ENCODE data around the gene PRDX4.

PRDX4 gene

DNA sequence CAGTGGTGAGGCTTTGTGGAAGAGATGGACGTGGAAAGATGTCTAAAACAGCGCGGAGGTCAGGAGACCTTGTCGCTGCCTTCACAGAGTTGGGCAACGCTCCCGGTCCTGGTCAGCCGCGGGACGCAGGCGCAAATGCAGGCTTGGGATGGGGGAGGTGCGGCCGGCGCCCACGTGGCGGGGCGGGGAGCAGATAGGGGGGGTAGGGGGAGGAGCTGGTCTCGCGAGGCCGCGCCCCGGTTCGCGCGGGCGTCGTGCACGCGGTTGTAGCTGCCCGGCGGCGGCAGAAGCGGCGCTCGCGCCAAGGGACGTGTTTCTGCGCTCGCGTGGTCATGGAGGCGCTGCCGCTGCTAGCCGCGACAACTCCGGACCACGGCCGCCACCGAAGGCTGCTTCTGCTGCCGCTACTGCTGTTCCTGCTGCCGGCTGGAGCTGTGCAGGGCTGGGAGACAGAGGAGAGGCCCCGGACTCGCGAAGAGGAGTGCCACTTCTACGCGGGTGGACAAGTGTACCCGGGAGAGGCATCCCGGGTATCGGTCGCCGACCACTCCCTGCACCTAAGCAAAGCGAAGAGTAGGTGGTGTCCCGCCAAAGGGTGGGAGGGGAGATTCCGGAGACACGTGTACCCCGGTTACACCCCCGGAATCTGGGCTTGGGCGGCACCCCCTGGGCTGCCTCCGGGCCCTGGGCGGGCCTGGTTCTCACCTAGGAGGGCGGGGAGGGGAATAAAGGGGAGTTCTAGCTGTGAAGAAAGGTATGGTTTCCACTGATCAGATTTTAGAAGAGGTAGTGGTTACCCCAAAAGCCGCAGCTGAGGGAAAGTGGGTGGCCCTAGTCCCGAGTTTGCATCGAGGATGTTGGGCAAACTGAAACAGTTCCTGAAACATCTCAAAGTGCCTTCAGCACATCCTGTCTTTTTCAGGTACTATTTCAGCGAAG is at the start of gene PRDX4:
TSS of gene PRDX4 (plus strand) at position 255 of the 939 bp plus-strand sequence. CDS start at position 333, 78 bp downstream.
- DNase-seq, result peak; percentile 67 to 91

- no peak for DNase-seq
Measured at GRCh38 chrX:23621621-23622265, 45.5 kb upstream of the PRDX4 start.

- no peak for DNase-seq
Measured at GRCh38 chrX:23623797-23624196, 43.5 kb upstream of the PRDX4 start.

DNA sequence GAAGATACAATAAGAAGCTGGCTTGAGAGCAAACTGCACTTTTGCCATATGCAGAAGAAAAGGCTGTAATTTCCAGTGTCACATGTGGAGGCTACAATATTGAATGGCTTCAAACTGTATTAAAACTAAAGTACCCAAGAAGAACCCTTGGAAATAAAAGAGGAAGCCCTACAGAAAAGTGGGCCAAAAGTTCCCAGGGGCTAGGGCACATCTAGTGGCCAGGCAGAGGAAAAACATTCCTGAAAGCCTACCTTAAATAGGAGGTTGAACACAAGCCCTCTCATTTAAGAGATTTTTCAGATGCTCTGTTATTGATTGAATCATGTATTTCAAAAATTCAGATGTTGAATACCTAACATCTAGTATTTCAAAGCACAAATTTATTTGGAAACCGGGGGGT is 40.6 kb upstream of the PRDX4 start:
- DNase-seq, result peak in 1 of 2 experiments; percentile 18

GRCh38 chrX:23628131-23628530 is 39.2 kb upstream of the PRDX4 start:
- no peak for DNase-seq

DNA sequence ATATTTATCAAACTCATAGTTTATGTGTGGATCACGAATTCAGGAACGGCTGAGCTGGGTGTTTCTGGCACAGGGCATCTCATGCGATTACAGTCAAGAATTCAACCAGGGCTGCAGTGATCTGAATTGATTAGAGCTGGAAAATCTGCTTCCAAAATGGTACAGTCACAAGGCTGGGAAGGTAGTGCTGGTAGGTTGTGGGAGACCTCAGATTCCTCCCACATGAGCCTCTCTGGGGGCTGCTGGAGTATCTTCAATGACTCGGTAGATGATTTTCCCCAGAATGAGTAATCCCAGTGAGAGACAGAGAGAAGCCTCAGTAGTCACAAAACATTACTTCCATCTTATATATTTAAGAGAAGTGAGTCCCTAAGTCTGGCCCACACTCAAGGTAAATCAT is 36.2 kb upstream of the PRDX4 start:
- DNase-seq, result no peak

DNA sequence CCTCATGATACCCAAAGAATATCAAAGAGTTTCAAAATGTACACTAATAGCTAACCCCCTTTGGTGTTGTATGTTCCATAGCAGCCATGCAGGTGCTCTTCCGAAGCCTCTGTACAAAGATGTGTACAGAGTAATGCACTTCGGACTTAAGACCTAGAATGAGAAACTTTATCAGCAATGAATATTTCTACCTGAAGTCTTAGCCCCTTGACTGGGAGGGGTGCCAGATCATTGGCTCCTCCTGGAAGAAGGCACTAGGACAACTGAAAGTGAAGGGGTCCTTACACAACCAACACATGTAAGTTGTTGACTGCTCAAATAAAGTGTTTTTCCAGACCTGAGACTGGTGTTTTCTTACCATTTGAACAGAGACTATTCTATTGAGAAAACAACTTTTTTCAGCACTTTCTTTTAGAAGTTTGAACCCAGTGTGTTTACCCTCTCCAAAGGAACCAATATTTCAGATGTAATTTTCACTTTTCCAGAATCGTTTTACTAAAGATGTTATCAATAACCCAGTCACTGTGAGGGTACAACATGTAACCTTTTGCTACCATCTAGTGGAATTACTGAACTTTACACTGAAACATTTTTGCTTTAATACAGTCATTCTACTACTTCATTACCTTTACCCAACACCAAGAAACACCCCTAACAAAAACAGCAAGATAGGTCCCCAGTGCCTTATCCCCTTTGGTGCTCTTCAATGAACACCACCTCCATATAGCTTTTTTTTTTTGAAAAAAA is 33.3 kb upstream of the PRDX4 start:
- DNase-seq, result peak in 1 of 2 experiments; percentile 27

GRCh38 chrX:23637187-23637586 is 30.1 kb upstream of the PRDX4 start:
- DNase-seq, result peak in 1 of 2 experiments; percentile 18

GRCh38 chrX:23643020-23643419 is 24.3 kb upstream of the PRDX4 start:
- DNase-seq, result no peak

DNA sequence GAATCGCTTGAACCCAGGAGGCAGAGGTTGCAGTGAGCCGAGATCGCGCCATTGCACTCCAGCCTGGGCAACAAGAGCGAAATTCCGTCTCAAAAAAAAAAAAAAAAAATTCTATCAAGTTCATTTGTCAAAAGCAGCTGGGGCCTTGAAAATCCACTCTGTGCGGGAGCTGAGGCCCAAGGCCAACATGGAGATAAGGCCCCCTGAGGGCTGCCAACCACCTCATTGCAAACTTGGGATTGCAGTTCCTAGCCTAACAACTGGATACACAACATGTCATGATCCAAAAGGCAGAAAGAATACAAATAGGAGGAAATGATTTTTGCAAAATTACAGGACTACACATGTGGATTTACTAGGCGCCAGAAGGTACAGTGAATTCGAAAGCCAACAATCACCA is 22.5 kb upstream of the PRDX4 start:
- no peak for DNase-seq

- DNase-seq, result no peak
Measured at GRCh38 chrX:23656091-23656490, 11.2 kb upstream of the PRDX4 start.

- no peak for DNase-seq
Measured at GRCh38 chrX:23656684-23657083, 10.6 kb upstream of the PRDX4 start.

GRCh38 chrX:23659339-23659738 is 8.0 kb upstream of the PRDX4 start:
- no peak for DNase-seq

- DNase-seq, result peak in 1 of 2 experiments; percentile 36
Measured at GRCh38 chrX:23660083-23660765, 7.1 kb upstream of the PRDX4 start.

- no peak for DNase-seq
Measured at GRCh38 chrX:23660766-23661132, 6.5 kb upstream of the PRDX4 start.

DNA sequence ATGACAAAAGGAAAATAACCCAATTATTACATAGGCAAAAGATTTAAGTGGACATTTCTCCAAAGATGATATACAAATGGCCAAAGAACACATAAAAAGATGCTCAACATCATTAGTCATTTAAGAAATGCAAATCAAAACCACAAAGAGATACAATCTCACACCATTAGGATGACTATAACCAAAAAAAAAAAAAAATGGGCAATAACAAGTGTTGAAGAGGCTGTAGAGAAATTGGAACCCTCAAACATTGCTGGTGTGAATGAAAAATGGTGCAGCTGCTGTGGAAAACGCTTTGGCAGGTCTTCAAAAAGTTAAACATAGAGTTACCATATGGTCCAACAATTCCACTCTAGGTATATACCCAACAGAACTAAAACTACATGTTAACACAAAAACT is 5.6 kb upstream of the PRDX4 start:
- DNase-seq, result peak in 1 of 2 experiments; percentile 7

GRCh38 chrX:23662187-23662586 is 5.1 kb upstream of the PRDX4 start:
- no peak for DNase-seq

GRCh38 chrX:23662853-23663252 is 4.4 kb upstream of the PRDX4 start:
- DNase-seq, result no peak

- no peak for DNase-seq
Measured at GRCh38 chrX:23664496-23664895, 2.8 kb upstream of the PRDX4 start.

DNA sequence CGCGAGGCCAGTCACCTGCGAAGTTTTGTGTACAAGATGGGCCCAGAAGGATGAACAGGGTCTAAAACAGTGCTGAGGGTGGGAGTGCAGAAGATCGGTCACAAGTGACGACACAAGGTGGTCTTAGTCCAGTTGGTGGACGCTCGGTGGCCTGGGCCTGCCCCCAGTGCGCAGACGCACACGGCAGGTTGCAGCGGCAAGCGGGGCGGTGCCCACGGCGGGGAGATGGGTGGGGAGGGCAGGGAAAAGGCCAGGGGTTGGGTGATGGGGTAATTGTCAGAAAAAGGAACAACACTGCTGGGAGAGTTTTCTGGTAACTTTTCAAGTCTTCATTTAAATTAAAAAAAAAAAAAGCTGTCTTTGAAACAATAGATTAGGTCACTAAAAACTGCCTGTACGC is 1.0 kb upstream of the PRDX4 start:
- no peak for DNase-seq

DNA sequence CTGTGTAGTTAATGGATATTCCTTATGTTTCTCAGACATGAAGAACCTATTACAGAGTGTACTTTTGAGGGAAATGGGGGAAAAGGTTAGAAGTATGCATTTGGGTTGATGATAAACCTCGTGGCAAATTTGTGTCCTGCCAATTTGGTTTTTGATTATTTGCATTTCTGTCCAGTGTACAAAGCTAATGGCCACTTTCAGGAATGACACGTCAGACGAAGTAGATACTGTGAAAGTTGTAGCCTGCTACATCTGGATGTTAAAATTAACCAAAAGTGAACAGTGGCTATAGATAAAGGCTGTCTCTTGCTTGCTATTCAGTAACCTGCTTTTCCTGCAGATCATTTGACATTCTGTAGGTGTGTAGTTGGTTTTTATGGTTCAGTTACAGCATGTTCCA is 1.0 kb downstream of the PRDX4 start:
- DNase-seq, result no peak

DNA sequence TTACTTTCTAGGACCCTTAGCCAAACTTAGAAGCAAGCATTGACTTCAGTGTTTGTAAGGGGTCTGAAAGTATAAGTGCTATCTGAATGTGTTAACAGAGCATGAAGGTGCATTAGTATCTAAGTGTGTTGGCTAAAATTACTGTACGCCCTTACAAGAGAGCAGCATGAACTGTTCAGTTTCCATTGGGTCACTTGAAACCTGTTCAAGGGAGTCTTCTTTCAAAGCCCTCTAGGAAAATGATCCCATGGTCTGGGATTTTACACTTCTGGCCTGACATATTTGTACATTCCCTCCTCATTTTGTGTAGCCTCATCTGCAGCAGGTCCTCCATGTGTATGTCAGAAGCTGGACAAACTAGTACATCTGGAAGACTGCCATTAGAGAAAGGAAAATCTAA is 3.2 kb downstream of the PRDX4 start:
- DNase-seq, result no peak

DNA sequence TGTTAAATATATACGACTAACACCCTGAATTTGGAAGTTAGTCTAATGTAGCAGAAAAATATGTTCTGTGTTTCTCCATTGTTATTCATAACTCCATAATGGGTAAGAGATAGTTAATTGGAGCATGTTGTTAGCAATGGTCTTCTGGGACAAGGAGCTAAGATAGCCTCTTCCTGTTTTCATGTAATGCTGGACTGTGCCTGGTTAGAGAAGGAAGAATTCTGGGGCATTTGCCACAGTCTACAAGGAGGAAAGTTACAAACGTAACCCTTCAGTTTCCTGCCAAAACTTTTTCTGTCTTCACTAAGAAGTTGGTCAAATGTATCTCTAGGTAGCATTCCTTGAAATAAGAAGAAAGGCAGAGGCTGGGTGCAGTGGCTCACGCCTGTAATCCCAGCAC is 5.8 kb downstream of the PRDX4 start:
- no peak for DNase-seq

Data from NCI-H524 (cell line).